Vagina (tissue), 2 donors: ENCODE results near the gene STRN4.

Experiments used
- POLR2A ChIP-seq, 2 donors: fragments of 450-650 bp; IDR thresholded peaks; one replicate each; pipeline ENCODE4 v1.6.1; 2017; ENCODE audit warnings: antibody characterized with exemption in 2 of 2, mild to moderate bottlenecking in 2 of 2, moderate library complexity in 2 of 2
- POLR2AphosphoS5 ChIP-seq, 2 donors: sonication (generic); formaldehyde crosslinking; IDR thresholded peaks; one replicate each; pipeline ENCODE4 v1.9.0; 2017; ENCODE audit warnings: antibody characterized with exemption in 2 of 2, mild to moderate bottlenecking in 2 of 2, low read depth in 1 of 2; ENCODE audit not compliant: insufficient read depth in 1 of 2
- TF ChIP-seq, protein P1 (sequence below), 3 experiments: fragments of 450-650 bp in 2 of 3; fragments of 200-600 bp in 1 of 3; sonication (generic) in 1 of 3; IDR thresholded peaks; one replicate each; pipeline ENCODE4 v1.5.1; 2017 to 2019; ENCODE audit warnings: antibody characterized with exemption in 3 of 3, mild to moderate bottlenecking in 2 of 3, moderate library complexity in 2 of 3

DNA sequence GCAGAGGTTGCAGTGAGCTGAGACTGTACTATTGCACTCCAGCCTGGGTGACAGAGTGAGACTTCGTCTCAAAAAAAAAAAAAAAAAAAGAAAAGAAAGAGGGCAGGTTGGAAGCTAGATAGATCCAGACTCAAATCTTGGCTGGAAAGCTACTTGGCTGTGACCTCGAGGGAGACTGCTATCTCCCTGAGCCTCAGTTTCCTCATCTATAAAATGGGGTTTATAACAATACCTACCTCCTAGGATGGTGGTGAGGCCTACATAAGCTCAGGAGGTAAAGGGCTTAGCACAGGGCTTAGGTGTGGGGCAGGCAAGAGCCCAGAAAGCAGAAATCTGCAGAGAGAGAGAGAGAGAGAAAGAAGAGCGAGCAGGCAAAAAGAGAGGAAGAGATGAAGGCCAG is 61.1 kb downstream of the STRN4 start:
- TF ChIP-seq POLR2AphosphoS5 (IDR thresholded peaks at IDR 0.05; ENCODE audit: insufficient read depth in 1 of 2, low read depth in 1 of 2) (no peak), POLR2A (IDR thresholded peaks at IDR 0.05) (no peak)
- TF ChIP-seq, protein P1, sequence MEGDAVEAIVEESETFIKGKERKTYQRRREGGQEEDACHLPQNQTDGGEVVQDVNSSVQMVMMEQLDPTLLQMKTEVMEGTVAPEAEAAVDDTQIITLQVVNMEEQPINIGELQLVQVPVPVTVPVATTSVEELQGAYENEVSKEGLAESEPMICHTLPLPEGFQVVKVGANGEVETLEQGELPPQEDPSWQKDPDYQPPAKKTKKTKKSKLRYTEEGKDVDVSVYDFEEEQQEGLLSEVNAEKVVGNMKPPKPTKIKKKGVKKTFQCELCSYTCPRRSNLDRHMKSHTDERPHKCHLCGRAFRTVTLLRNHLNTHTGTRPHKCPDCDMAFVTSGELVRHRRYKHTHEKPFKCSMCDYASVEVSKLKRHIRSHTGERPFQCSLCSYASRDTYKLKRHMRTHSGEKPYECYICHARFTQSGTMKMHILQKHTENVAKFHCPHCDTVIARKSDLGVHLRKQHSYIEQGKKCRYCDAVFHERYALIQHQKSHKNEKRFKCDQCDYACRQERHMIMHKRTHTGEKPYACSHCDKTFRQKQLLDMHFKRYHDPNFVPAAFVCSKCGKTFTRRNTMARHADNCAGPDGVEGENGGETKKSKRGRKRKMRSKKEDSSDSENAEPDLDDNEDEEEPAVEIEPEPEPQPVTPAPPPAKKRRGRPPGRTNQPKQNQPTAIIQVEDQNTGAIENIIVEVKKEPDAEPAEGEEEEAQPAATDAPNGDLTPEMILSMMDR (IDR thresholded peaks at IDR 0.05): no peak
